ENCODE results near the gene MUC2.
"Not testable (repeated sequence)": the region's sequence is repeated elsewhere in the genome, so short reads cannot be mapped to it uniquely, and the experiment has no call there.

MUC2 gene

DNA sequence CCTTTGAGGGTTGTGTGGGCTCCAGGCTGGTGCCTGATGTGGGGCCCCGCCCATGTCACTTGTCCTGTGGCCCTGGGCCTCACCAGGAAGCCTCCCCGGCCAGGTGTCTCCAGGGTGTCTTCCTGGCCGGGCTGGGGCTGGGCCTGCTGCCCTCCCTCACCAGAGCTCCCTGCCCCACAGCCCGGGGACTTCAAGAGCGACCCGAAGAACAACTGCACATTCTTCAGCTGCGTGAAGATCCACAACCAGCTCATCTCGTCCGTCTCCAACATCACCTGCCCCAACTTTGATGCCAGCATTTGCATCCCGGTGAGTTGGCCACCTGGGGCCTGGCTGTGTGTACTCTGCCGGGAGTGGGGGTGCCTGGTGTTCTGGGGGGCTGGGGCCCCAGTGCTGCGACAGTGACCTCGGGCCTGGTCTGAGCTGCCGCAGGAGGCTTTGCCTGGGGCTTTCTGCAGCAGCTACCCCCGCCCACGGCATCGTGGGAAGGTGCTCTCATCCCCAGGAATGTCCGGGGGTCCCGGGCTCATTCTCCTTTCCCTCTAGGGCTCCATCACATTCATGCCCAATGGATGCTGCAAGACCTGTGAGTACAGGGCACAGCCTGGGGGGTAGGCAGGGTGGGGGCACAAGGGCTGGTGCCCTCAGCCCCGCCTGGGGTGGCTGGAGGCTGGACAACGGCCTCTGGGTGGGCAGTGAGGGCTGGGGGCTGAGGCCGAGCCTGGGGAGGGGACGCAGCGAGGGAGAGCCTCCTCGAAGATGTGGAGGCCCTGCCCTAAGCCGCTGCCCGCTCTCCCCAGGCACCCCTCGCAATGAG, 34.6 kb downstream of the MUC2 start:
- DNase-seq, result no peak

DNA sequence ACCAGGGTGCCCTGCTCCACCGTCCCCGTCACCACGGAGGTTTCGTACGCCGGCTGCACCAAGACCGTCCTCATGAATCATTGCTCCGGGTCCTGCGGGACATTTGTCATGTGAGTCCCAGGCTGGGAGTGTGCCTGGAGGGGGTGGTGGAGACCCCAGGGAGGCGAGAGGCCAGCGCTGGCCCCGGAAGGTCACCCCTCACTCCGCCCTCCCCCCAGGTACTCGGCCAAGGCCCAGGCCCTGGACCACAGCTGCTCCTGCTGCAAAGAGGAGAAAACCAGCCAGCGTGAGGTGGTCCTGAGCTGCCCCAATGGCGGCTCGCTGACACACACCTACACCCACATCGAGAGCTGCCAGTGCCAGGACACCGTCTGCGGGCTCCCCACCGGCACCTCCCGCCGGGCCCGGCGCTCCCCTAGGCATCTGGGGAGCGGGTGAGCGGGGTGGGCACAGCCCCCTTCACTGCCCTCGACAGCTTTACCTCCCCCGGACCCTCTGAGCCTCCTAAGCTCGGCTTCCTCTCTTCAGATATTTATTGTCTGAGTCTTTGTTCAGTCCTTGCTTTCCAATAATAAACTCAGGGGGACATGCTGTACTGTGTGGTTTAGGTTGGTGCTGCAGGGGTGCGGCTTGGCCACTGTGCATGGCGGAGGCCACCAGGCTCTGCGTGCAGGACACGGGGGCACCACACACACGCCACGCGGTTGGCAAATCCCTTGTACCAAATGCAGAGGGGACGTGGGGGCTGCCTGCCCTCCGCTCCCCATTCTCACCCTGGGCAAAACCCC, 35.4 kb downstream of the MUC2 start:
- DNase-seq, result no peak

DNA sequence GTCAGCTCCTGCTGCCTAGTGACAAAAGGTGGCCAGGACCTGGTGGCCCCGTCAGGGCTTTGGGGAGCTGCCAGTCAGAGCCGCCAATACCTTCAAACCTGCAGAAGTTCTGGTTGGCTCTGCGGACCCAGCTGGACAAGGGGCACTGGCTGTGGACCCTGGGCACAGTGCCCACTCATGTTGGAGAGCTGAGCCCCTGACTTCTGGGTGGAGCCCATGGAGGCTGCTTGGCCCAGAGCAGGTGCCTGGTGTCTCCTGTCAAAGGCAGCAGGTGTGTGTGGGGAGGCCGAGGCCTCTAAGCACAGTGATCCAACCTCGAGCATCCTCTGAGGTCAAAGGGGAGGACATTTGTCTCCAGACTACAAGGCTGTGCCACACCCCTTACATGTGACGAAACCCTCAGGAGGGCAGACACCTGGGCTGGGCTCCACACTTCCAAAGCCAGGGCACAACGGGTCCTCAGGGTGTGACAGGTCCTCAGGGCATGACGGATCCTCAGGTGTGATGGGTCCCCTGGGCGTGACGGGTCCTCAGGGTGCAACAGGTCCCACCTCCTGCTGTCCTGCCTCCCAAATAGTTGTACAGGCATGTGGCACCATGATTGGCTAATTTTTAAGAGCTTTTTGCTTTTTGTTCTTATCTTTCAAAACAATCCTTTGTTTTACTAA, 37.0 kb downstream of the MUC2 start:
- DNase-seq, result peak; percentile 6

DNA sequence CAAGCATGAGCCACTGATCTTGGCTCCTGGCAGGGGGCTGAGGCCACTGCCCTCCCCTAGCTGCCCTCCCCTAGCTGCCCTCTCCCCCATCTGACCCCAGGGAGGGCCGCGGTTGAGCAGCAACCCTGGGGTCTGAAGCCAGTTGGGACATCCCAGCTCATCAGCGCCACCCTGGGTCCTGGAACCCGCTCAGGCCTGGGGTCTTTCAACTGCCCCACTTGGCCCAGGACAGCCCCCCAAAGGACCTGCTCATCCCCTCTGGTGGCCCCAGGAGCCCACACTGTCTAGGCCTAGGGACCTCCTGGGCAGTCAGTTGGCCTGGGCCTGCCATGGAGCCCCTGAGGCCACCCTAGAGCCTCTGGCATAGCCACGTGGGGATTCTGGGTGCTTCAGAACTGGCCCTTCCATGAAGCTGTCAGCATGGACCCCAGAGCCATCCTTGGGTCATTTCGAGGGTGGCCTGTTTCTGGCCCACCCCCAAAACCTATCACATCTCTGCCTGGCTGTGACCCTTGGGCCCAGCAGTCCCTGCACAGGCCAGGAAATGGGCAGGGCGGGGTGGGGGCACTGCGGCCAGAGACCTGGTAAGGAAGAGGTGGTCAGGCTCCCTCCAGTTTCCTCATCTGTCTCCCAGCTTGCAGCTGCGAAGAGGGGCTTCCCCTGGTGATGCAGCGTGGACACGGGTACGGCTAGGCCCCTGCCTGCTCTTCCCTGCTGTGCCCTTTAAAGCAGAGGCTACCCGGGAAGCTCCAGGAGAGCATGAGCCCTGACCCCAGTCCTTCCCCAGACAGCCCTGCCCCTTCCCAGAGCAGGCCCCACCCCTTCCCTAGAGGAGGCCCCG, 37.9 kb downstream of the MUC2 start:
- DNase-seq, result peak; percentile 10

DNA sequence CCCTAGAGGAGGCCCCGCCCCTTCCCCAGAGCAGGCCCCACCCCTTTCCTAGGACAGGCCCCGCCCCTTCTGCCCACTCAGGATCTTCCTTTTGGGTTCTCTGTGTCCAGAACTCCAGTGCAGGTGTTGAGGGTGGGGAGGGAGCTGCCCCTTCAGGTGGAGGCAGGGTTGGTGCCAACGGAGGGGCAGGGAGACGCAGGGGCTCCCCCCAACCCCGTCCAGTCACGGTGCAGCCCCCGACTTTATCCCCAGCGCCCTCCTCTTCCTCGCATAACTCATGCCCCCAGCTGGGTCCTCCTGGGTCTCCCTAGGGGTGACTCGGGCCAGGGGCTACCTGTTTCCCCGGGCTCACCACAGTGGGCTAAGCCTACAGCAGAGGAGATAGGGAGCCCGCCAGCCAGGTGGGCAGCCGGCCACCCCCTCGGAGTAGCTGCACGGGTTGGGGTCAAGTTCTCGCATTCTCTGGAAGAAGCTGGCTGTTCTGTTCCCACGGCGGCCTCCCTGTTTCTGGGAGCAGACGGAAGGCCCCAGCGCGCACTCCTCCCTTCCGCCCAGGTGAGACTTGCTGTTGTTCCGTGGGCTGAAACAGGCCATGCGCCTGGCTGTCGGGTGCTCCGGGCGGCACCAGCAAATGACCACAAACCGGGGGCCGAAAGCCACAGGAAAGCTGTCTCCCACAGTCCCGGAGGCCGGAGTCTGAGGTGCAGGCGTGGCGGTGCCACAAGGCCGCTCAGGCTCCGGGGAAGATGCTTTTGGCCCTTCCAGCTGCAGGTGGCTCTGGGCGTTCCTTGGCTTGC, 38.9 kb downstream of the MUC2 start:
- peak; percentile 9 for DNase-seq

DNA sequence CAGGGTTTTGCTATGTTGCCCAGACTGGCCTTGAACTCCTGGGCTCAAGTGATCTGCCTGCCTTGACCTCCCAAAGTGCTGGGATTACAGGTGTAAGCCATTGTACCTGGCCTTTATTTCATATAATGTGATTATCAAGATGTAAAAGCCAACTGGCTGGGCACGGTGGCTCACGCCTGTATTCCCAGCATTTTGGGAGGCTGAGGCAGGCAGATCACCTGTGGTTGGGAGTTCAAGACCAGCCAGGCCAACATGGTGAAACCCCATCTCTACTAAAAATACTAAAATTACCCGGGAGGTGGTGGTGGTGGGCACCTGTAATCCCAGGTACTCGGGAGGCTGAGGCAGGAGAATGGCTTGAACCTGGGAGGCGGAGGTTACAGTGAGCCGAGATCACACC, 40.6 kb downstream of the MUC2 start:
- not testable (repeated sequence) for DNase-seq

DNA sequence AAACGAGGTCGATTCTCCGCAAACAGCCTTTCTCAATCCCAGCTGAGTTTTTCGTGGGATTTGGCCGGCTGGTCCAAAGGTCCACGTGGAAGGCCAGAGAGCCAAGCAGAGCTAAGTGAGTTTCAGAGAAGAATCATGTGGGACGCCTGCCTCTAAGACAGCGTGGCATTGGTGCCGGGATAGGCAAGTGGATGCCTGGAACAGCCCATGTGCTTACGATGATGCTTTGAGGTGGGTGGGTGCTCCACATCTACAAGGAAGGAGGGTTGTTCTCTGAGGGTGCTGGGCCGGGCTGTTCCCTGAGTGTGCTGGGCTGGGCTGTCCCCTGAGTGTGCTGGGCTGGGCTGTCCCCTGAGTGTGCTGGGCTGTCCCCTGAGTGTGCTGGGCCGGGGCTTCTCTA, 41.4 kb downstream of the MUC2 start:
- DNase-seq, result no peak

DNA sequence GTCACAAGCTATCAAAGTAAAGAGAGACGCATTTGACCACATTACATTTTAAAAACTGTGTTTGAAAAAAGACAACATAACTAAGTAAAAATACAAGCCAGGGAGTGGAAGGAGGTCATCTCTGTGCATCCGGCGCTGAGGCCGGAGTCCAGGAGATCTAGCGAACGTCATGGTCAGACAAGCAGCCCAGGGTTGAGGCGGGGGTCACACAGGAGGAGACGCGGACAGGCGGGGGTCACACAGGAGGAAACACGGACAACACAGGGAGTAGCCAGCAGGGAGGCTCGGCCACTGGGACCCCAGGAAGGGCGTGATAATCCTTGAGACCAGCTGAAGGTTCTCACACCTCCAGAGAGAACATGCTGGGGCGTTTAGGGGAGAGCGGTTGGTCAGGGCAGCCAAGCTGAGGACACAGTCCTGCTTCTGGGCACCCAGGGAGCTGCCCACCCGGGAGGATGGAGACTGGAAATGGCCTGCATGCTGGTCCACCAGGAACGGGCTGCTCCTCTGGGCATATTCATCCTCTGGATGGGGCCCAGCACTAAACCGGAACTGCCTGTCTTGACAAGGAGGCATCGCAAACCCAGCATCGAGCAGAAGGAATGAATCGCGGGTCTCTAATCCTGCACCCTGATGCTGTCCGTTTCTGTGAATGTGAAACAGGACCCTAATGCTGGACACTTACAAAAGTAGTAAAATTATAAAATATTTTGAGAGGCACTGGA, 42.2 kb downstream of the MUC2 start:
- DNase-seq, result peak; percentile 4

DNA sequence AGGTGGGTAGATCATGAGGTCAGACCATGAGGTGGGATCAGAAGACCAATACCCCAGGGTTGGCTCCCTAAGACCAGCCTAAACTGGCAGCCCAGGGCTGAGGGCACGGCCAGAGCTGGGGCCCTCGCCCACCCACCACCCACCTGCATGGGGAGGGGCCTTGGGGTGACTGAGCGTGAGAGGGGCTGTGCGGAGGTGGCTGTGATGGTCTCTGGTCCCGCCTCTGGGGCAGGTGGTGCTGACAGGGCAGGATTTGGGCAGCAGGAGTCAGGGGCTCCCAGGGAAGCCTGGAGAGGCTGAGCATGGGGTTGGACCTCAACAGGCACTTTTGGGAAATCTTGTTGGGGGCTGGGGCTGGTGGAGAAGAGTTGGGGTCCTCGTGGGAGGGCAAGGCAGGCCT, 43.3 kb downstream of the MUC2 start:
- no peak for DNase-seq

DNA sequence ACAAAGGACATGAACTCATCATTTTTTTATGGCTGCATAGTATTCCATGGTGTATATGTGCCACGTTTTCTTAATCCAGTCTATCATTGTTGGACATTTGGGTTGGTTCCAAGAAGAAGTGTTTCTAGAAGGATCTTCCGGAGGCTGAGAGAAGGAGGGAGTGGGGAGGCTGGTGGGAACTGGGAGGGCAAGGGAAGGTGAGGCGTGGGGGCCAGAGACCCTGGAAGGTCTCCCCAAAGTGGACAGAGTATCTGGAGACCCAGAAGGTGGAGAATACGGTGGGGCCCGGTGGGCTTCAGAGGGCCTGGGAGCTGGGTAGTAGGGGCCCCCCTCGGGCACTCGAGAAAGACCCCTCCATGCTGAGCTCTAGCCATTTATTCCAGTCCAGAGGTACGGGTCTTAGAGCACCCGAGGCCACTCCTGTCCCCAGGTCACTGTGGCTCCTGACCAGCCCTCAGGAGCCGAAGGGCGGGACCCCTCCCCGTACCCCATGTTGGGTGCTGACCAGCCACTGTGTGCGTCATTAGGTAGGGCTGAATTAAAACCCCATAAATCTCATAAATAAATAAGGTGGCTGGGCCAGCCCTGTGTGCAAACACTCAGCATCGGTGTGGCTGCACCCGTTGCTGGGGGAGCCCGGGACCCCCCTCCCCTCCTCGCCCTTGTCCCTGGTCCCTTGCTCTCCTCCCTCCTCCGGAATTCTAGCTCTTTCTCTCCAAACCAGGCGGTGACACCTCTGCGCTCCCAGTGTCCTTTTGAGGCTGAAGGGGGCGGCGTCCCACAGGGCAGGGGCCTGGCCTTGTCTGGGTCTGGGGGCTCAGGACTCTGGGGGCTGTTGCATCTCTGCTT, 44.3 kb downstream of the MUC2 start:
- DNase-seq, result peak; percentile 7

DNA sequence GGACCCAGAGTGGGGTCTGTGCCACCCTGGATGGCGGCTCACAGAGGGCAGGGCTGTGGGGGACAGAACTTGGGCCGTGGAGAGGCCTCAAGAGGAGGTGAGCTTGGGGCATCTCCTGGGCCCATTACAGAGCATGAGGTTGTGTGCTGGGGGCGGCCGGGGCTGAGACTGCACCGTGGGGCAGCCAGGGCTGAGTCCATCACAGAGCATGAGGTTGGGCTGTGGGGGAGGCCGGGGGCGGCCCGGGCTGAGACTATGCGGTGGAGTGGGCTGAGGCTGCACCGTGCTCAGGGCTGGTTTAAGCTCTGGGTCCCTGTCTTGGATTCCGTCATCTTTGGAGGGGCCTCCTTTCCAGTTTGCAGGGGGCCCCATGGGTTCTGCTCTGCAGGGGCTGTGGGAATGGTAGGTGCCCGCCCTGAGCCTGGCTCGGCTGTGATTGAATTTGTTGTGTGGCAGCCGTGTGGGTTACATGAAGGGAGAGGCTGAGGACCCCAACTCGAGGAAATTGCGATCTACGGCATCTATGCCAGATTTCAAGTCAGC, 45.0 kb downstream of the MUC2 start:
- DNase-seq, result peak; percentile 7

DNA sequence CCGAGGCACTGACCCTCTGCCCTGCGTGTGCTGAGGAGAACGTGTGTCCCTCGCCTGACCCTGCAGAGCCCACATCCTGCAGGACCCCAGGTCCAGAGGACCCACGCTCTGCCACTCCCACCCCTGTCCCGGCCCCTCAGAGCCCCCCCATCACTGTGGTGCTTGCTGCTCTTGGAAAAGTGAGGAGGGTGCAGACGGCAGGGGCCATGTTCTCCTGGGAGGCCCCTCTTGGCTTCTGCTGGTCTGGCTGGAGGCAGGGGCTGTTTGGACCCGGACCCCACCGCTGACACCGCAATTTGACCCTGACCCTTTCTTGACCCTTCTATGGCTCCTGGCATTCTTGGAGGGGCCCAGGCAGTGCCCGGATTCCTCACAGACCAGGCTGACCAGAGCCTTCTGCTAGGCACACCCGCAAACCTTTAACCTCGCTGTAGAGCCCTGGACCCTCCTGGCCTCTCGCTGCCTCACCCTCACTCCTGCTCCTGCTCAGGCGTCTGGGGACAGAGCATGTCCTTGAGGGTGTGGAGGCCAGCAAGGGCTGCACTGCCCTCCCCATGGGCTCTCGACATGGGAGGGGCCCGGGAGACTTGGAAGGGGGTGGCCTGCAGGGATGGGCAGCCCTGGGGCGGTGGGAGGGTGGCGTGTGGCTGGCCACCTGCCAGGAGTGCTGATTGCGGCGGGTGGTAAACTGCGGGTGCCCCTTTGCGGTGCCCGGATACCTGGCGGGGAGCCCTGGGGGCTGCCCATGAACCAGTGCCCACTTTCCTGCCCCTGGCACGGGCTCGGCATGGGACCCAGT, 46.1 kb downstream of the MUC2 start:
- peak; percentile 7 for DNase-seq

DNA sequence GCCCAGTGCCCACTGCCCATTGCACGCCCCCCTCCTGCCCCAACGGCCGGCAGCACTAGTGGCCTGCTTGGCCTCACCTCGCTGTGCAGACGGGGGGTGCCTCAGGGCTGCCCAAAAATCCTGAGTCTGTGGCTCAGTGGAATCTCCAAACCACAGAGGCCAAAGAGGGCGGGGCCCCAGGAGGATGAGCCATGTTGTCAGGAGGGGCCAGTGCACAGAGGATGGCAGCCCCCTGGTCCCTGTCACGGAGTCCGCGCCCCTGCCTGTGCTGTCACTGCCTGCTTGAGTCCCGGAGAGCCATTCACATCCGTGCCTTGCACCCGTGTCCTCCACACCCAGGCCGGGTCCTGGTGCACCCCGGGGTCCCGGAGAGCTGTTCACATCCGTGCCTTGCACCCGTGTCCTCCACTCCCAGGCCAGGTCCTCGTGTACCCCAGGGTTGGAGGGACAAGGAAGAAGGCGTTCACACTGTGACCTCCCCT, 46.7 kb downstream of the MUC2 start:
- DNase-seq, result no peak

DNA sequence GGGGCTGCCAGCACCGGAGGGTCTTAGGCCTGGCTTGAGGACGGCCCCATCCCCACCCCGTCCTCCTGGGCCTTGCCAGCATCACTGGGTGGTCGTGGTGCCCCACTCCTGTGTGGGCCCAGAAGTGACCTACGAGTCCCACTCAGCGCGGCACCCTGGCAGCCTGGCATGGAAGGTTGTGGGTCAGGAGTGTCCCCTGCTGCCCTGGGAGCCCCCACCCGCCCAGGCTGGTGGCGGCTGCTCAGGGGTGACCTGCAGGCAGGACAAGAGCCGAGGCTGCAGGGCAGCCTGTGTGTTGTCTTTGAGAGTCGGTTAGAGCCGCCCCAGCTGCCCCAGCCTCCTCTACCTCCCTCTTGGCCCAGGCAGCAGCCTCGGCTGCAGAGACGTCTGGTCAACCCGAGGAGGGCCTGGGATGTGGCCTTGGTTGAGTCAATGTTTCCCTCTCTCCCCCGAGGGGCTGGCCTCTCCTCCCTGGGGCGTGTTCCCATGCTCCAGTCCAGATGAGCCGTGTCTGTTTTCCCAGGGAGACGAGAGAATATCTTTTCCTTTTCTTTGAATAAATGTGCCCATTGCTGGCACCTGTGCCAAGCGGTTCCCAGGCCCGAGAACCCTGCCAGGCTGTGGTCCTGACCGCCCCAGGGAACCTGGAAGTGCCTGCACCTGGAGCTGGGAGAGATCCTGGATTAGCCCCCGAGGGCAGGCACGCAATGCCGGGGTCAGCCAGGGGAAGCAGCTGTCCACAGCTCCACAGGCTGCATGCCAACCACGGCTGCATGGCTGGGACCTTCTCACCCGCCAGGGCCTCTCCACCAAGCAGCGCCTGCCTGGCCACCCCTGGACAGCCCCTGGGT, 47.4 kb downstream of the MUC2 start:
- DNase-seq, result no peak

DNA sequence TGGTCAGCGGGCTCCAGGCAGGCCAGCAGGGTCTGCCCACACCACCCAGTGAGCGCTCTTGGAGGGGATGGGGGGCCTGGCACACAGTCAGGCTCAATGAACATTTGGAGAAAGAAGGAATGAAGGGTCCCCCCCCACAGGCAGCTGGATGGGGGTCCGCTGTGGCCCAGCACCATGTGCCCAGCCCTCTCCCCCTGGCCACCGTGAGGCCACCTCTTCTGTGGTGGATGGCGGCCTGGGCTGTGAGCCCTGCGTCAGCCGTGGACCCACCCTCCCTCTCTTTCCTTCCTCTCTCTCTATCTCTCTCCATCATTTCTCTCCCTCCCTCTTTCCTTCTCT, 48.0 kb downstream of the MUC2 start:
- peak; percentile 7 for DNase-seq

DNA sequence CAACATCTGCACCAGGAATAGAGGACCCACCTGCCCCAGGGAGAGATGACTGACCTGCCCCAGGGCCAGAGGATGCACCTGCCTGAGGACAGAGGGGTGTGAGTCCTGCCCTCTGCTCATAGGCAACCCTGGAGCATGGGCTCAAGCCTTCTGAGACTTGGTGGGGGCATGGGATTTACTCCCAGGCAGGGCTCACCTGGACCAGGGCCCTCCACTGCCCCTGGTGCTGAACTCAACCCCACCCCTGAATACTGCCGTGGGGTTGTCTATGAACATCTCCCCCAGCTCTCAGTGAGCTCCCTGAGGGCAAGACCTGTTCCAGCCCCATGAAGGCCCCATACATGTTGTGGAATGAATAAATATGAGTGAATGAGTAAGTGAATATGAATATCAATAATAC, 49.3 kb downstream of the MUC2 start:
- DNase-seq, result no peak
